ENCODE results near the gene AMMECR1L. TPM values are rescaled to one million over a fixed set of nuclear protein-coding genes. Genes with fewer than 3 reads are reported as not detected.
"Not testable (repeated sequence)": the region's sequence is repeated elsewhere in the genome, so short reads cannot be mapped to it uniquely, and the experiment has no call there.

Gene AMMECR1L
- total RNA-seq, 4 donors from 2014 or later: 10.4 to 13.2 (median 11.4) TPM

GRCh38 chr2:127820080-127820668 is 65.6 kb downstream of the AMMECR1L start:
- Histone ChIP-seq H3K4me3 (no peak overlapping the region), H3K36me3 (no peaks in the 10 kb centered on the region), H3K4me1 (no peaks in the 10 kb centered on the region), H3K27ac (replicated peaks in 1 of 4) (no peak overlapping the region), H3K27me3 (peaks cover 0 to 6% (median 0%) of the 10 kb centered on the region in 4 donors), H3K9me3 (peaks cover 0 to 26% (median 14%) of the 10 kb centered on the region in 4 donors)
- TF ChIP-seq POLR2A (IDR thresholded peaks at IDR 0.05; ENCODE audit: low read depth) (no peak), POLR2AphosphoS5 (IDR thresholded peaks at IDR 0.05) (no peak), EP300 (IDR thresholded peaks at IDR 0.05) (no peak)
- TF ChIP-seq, protein P1, sequence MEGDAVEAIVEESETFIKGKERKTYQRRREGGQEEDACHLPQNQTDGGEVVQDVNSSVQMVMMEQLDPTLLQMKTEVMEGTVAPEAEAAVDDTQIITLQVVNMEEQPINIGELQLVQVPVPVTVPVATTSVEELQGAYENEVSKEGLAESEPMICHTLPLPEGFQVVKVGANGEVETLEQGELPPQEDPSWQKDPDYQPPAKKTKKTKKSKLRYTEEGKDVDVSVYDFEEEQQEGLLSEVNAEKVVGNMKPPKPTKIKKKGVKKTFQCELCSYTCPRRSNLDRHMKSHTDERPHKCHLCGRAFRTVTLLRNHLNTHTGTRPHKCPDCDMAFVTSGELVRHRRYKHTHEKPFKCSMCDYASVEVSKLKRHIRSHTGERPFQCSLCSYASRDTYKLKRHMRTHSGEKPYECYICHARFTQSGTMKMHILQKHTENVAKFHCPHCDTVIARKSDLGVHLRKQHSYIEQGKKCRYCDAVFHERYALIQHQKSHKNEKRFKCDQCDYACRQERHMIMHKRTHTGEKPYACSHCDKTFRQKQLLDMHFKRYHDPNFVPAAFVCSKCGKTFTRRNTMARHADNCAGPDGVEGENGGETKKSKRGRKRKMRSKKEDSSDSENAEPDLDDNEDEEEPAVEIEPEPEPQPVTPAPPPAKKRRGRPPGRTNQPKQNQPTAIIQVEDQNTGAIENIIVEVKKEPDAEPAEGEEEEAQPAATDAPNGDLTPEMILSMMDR (IDR thresholded peaks at IDR 0.05): no peak
- whole genome bisulfite sequencing: 82% methylated on average over 6 of the region's 6 CpGs
- intact Hi-C loops (cut with DNase I): no loop called here
- no peak for DNase-seq (ENCODE audit: extremely low spot score)

GRCh38 chr2:127818794-127819425 is 66.8 kb downstream of the AMMECR1L start:
- H3K27me3 ChIP-seq: peaks cover 0 to 6% (median 0%) of the 10 kb centered on the region in 4 donors
- H3K4me1 ChIP-seq: no peaks in the 10 kb centered on the region
- H3K27ac ChIP-seq (replicated peaks in 1 of 4): no peak overlapping the region
- no peaks in the 10 kb centered on the region for H3K36me3 ChIP-seq
- no peak for DNase-seq (ENCODE audit: extremely low spot score)
- H3K4me3 ChIP-seq: no peak overlapping the region
- peaks cover 0 to 26% (median 14%) of the 10 kb centered on the region in 4 donors for H3K9me3 ChIP-seq
- 81% methylated on average over 8 of the region's 8 CpGs for WGBS
- intact Hi-C loops (cut with DNase I): loop anchor here (10.0 kb wide), 1 partner anchor 294 kb away; the partner anchor contains the start of gene IWS1
- TF ChIP-seq, protein P1 (IDR thresholded peaks at IDR 0.05): no peak
- TF ChIP-seq POLR2A (IDR thresholded peaks at IDR 0.05; ENCODE audit: low read depth): no peak
- TF ChIP-seq EP300 (IDR thresholded peaks at IDR 0.05): no peak
- TF ChIP-seq POLR2AphosphoS5 (IDR thresholded peaks at IDR 0.05): no peak

- no peaks in the 10 kb centered on the region for H3K36me3 ChIP-seq
- no peak overlapping the region for H3K27ac ChIP-seq (replicated peaks in 1 of 4)
- no peaks in the 10 kb centered on the region for H3K4me1 ChIP-seq
- H3K4me3 ChIP-seq: no peak overlapping the region
- peaks cover 0 to 26% (median 14%) of the 10 kb centered on the region in 4 donors for H3K9me3 ChIP-seq
- H3K27me3 ChIP-seq: peaks cover 0 to 6% (median 0%) of the 10 kb centered on the region in 4 donors
- no peak for DNase-seq (ENCODE audit: extremely low spot score)
- TF ChIP-seq POLR2A (IDR thresholded peaks at IDR 0.05; ENCODE audit: low read depth): no peak
- intact Hi-C loops (cut with DNase I): loop anchor here (10.0 kb wide), 1 partner anchor 293 kb away; the partner anchor contains the start of gene IWS1
- WGBS: 86% methylated on average over 5 of the region's 5 CpGs
Measured at GRCh38 chr2:127818241-127818640, 67.5 kb downstream of the AMMECR1L start.

GRCh38 chr2:127814677-127815076 is 71.1 kb downstream of the AMMECR1L start:
- peaks cover 0 to 7% (median 3%) of the 10 kb centered on the region in 4 donors for H3K9me3 ChIP-seq
- TF ChIP-seq, protein P1 (IDR thresholded peaks at IDR 0.05): no peak
- TF ChIP-seq POLR2A (IDR thresholded peaks at IDR 0.05; ENCODE audit: low read depth): no peak
- TF ChIP-seq POLR2AphosphoS5 (IDR thresholded peaks at IDR 0.05): no peak
- TF ChIP-seq EP300 (IDR thresholded peaks at IDR 0.05): no peak
- intact Hi-C loops (cut with DNase I): loop anchor here (10.0 kb wide), 1 partner anchor 290 kb away; the partner anchor contains the start of gene IWS1
- no peak overlapping the region for H3K4me3 ChIP-seq
- 96% methylated on average over 1 of the region's 1 CpG for WGBS
- H3K27me3 ChIP-seq: peaks cover 0 to 6% (median 0%) of the 10 kb centered on the region in 4 donors
- no peak for DNase-seq (ENCODE audit: extremely low spot score)
- peaks cover under 1 to 11% (median 9%) of the 10 kb centered on the region in 4 donors for H3K4me1 ChIP-seq
- no peak overlapping the region for H3K27ac ChIP-seq (replicated peaks in 1 of 4)
- no peaks in the 10 kb centered on the region for H3K36me3 ChIP-seq

DNA sequence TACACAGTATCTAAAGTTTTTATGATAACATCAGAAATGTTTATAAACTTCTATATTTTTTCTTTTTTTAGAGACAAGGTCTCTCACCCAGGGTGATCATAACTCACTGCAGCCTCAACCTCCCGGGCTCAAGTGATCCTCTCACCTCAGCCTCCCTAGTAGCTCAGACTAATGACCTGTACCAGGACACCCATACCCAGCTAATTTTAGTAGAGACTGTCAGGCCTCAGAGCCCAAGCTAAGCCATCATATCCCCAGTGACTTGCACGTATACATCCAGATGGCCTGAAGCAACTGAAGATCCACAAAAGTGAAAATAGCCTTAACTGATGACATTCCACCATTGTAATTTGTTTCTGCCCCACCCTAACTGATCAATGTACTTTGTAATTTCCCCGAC is 73.3 kb downstream of the AMMECR1L start:
- H3K27me3 ChIP-seq; H3K9me3 ChIP-seq; H3K36me3 ChIP-seq; H3K27ac ChIP-seq (replicated peaks in 1 of 4); DNase-seq (ENCODE audit: extremely low spot score); H3K4me3 ChIP-seq: not testable (repeated sequence)
- intact Hi-C loops (cut with DNase I): loop anchor here (10.0 kb wide), 1 partner anchor 288 kb away; the partner anchor contains the start of gene IWS1
- WGBS: 90% methylated on average over 3 of the region's 3 CpGs
- H3K4me1 ChIP-seq: peaks cover 11 to 33% (median 31%) of the 10 kb centered on the region in 4 donors

Small RNAs within 50 kb of the gene (small RNA-seq; reads per million reads assigned to genes)
- gene AC012306.1 (0 reads per million in 3 donors), gene RF00017 (0 reads per million in 3 donors), gene RF00019 (0 reads per million in 3 donors), gene RNU6-395P (0 reads per million in 3 donors)

Other genes starting within 250 kb of the AMMECR1L start
- gene GPR17, start 239.8 kb downstream of the AMMECR1L start, total RNA-seq: under 1 TPM in 1 of 4 donors, not detected in 3; 0.40 TPM
- gene LIMS2, start 210.4 kb downstream of the AMMECR1L start, total RNA-seq: 100 to 1,000 TPM in 3 of 4 donors, 10 to 100 TPM in 1; 99.2 to 342 (median 175) TPM
- 10 to 100 TPM in 1 of 4 donors, 1 to 10 TPM in 3; 5.8 to 11.8 (median 9.4) TPM for gene SFT2D3, start 184.5 kb downstream of the AMMECR1L start, total RNA-seq
- gene WDR33, start 74.8 kb downstream of the AMMECR1L start, total RNA-seq: 10 to 100 TPM; 25.8 to 35.3 (median 33.3) TPM
- gene POLR2D, start 27.8 kb downstream of the AMMECR1L start, total RNA-seq: 10 to 100 TPM; 13.7 to 18.5 (median 14.7) TPM
- 10 to 100 TPM in 2 of 4 donors, 1 to 10 TPM in 2; 6.8 to 12.3 (median 10.7) TPM for gene SAP130, start 142.1 kb upstream of the AMMECR1L start, total RNA-seq
- 10 to 100 TPM; 27.0 to 32.4 (median 27.6) TPM for gene UGGT1, start 205.2 kb upstream of the AMMECR1L start, total RNA-seq